HG02610 (cell line): ENCODE measurements around the gene ECM2.
"Not testable (repeated sequence)": the region's sequence is repeated elsewhere in the genome, so short reads cannot be mapped to it uniquely, and the experiment has no call there.

Source experiments
- ATAC-seq: cut with Tn5 transposase; IDR thresholded peaks from one replicate; pipeline ENCODE4 v1.9.1; 2021; ENCODE audit warnings: mild to moderate bottlenecking, moderate library complexity; ENCODE audit not compliant: unreplicated experiment

The ECM2 gene

GRCh38 chr9:92535940-92536850, at the start of gene ECM2:
Gene ECM2, minus strand, starts transcription at chr9:92535990. Its CDS starts 13,124 bp downstream, at chr9:92522866.
- no peak for ATAC-seq

- ATAC-seq: no peak
Observed at GRCh38 chr9:92576175-92576574, 40.4 kb upstream of the ECM2 start.

- not testable (repeated sequence) for ATAC-seq
Observed at GRCh38 chr9:92573612-92574011, 37.8 kb upstream of the ECM2 start.

- not testable (repeated sequence) for ATAC-seq
Observed at GRCh38 chr9:92571871-92572270, 36.1 kb upstream of the ECM2 start.

GRCh38 chr9:92564982-92565381, 29.2 kb upstream of the ECM2 start:
- ATAC-seq: no peak

- no peak for ATAC-seq
Observed at GRCh38 chr9:92564504-92564903, 28.7 kb upstream of the ECM2 start.

- no peak for ATAC-seq
Observed at GRCh38 chr9:92563116-92564100, 27.6 kb upstream of the ECM2 start.

- no peak for ATAC-seq
Observed at GRCh38 chr9:92562461-92562967, 26.7 kb upstream of the ECM2 start.

GRCh38 chr9:92561374-92562330, 25.9 kb upstream of the ECM2 start:
- no peak for ATAC-seq

- ATAC-seq: no peak
Observed at GRCh38 chr9:92558612-92559374, 23.0 kb upstream of the ECM2 start.

- ATAC-seq: no peak
Observed at GRCh38 chr9:92550765-92551164, 15.0 kb upstream of the ECM2 start.

GRCh38 chr9:92547356-92547755, 11.6 kb upstream of the ECM2 start:
- ATAC-seq: no peak

- ATAC-seq: no peak
Observed at GRCh38 chr9:92545002-92545510, 9.3 kb upstream of the ECM2 start.

- no peak for ATAC-seq
Observed at GRCh38 chr9:92543972-92544371, 8.2 kb upstream of the ECM2 start.

- ATAC-seq: no peak
Observed at GRCh38 chr9:92538541-92538940, 2.8 kb upstream of the ECM2 start.

GRCh38 chr9:92534674-92535073, 1.1 kb downstream of the ECM2 start:
- ATAC-seq: no peak

GRCh38 chr9:92534204-92534603, 1.6 kb downstream of the ECM2 start:
- no peak for ATAC-seq

- no peak for ATAC-seq
Observed at GRCh38 chr9:92530893-92531292, 4.9 kb downstream of the ECM2 start.

GRCh38 chr9:92529124-92529523, 6.7 kb downstream of the ECM2 start:
- ATAC-seq: no peak
